Psoas muscle (tissue), 8 donors: ENCODE data around the gene HAP1. TPM values are rescaled to one million over a fixed set of nuclear protein-coding genes. Genes with fewer than 3 reads are reported as not detected.
A peak's percentile ranks its signal among the peaks of the same experiment; 100 is the strongest.

Experiments
- ATAC-seq, 4 donors: fragments of 200-7000 bp; cut with Tn5 transposase; one replicate each; pipeline ENCODE4 v1.9.1; 2020; ENCODE audit warnings: moderate library complexity in 3 of 4, mild to moderate bottlenecking in 2 of 4
- DNase-seq, 2 donors: peaks; one replicate each; pipeline ENCODE4 v3.0.0-alpha.2; 2020
- H3K27ac ChIP-seq: fragments of 200-600 bp; one replicate; pipeline ENCODE4 v1.8.0; 2022
- H3K27me3 ChIP-seq, 3 donors: fragments of 200-600 bp in 1 of 3; one replicate each; pipeline versions ENCODE4 v1.6.1 to v1.8.0; 2013 to 2022; ENCODE audit warnings: low read length in 2 of 3, mild to moderate bottlenecking in 2 of 3, moderate library complexity in 1 of 3; ENCODE audit not compliant: insufficient read depth in 3 of 3
- H3K36me3 ChIP-seq, 2 donors: fragments of 200-600 bp in 1 of 2; one replicate each; pipeline versions ENCODE4 v1.6.1 to v1.8.0; 2013 to 2022; ENCODE audit warnings: low read depth in 1 of 2, mild to moderate bottlenecking in 1 of 2, moderate library complexity in 1 of 2; ENCODE audit not compliant: insufficient read depth in 1 of 2
- H3K4me1 ChIP-seq: fragments of 200-600 bp; one replicate; pipeline ENCODE4 v1.8.0; 2022
- H3K4me3 ChIP-seq: fragments of 200-600 bp; one replicate; pipeline ENCODE4 v1.8.0; 2022; ENCODE audit warnings: mild to moderate bottlenecking
- H3K9me3 ChIP-seq: fragments of 200-600 bp; one replicate; pipeline ENCODE4 v1.8.0; 2022
- WGBS, 3 donors: extraction: QIAGEN DNeasy Blood & Tissue Kit; methylation state at CpG; one replicate each; pipeline versions ENCODE4 v1.1.6 to v1.1.7; 2013; 5-methylcytosine and 5-hydroxymethylcytosine counted together
- intact Hi-C, 2 donors: fragments of 100-400 bp; cut with DNase I; formaldehyde crosslinking; loops; one replicate each; pipeline versions ENCODE4 v1.11.0 to v1.14.2; 2022
- polyA plus RNA-seq, 3 donors: library from polyadenylated mRNA; stranded (reverse); fragments of 200-250 nt; gene quantifications; one replicate each; pipeline ENCODE4 v1.2.3, GENCODE V29; 2013
- total RNA-seq, 4 donors: library from RNA; stranded (reverse); fragmentation: NEBNext Ultra II Directional in 2 of 4; extraction: Animal tissue kit (Norgen Biotek cat#: 25700) in 2 of 4; gene quantifications; one replicate each; pipeline versions ENCODE4 v1.2.1 to v1.2.4, GENCODE V29; 2021 to 2023
- TF ChIP-seq, protein P1 (sequence below): fragments of 200-600 bp; IDR thresholded peaks from one replicate; pipeline ENCODE4 v1.8.0; 2022; ENCODE audit warnings: antibody characterized with exemption
- donor health status: healthy with polysubstance abuse.
- donor health status: DM: no; HTN: no; CAD: no; lungs with moderate emphysema.
- donor health status: Bipolar disorder and iron deficiency.
- donor health status: healthy.
- donor health status: DM: yes; HTN: yes; CAD: no.
- donor health status: DM: no; HTN: no; CAD: no.
- donor health status: DM: no; HTN: no; CAD: no.
- donor health status: DM: yes; HTN: yes; CAD: no.

The HAP1 gene
- total and polyA plus RNA-seq, 7 donors = under 0.01 to 0.14 (median 0.03) TPM; not detected in 2

- H3K4me3 ChIP-seq = peak overlapping the region; percentile 65
- ATAC-seq (peak in 2 of 4 donors; percentile 6 to 29), DNase-seq (no peak)
- TF ChIP-seq, protein P1, sequence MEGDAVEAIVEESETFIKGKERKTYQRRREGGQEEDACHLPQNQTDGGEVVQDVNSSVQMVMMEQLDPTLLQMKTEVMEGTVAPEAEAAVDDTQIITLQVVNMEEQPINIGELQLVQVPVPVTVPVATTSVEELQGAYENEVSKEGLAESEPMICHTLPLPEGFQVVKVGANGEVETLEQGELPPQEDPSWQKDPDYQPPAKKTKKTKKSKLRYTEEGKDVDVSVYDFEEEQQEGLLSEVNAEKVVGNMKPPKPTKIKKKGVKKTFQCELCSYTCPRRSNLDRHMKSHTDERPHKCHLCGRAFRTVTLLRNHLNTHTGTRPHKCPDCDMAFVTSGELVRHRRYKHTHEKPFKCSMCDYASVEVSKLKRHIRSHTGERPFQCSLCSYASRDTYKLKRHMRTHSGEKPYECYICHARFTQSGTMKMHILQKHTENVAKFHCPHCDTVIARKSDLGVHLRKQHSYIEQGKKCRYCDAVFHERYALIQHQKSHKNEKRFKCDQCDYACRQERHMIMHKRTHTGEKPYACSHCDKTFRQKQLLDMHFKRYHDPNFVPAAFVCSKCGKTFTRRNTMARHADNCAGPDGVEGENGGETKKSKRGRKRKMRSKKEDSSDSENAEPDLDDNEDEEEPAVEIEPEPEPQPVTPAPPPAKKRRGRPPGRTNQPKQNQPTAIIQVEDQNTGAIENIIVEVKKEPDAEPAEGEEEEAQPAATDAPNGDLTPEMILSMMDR = no peak
- no peaks in the 10 kb centered on the region for H3K36me3 ChIP-seq
- no peak overlapping the region for H3K27ac ChIP-seq
- H3K9me3 ChIP-seq = no peaks in the 10 kb centered on the region
- H3K27me3 ChIP-seq = peaks cover 0 to 57% (median 11%) of the 10 kb centered on the region in 3 donors
- peaks cover 19% of the 10 kb centered on the region for H3K4me1 ChIP-seq
- intact Hi-C loops = loop anchor here in 1 of 2 donors (10.0 kb wide), 1 partner anchor 150 kb away; no protein-coding TSS in a partner anchor
- WGBS, 3 donors = 2 to 3% (median 2%) methylated on average over 23 of the region's 23 CpGs
Measured at GRCh38 chr17:41734949-41735313, 488 bp upstream of the HAP1 start.

DNA sequence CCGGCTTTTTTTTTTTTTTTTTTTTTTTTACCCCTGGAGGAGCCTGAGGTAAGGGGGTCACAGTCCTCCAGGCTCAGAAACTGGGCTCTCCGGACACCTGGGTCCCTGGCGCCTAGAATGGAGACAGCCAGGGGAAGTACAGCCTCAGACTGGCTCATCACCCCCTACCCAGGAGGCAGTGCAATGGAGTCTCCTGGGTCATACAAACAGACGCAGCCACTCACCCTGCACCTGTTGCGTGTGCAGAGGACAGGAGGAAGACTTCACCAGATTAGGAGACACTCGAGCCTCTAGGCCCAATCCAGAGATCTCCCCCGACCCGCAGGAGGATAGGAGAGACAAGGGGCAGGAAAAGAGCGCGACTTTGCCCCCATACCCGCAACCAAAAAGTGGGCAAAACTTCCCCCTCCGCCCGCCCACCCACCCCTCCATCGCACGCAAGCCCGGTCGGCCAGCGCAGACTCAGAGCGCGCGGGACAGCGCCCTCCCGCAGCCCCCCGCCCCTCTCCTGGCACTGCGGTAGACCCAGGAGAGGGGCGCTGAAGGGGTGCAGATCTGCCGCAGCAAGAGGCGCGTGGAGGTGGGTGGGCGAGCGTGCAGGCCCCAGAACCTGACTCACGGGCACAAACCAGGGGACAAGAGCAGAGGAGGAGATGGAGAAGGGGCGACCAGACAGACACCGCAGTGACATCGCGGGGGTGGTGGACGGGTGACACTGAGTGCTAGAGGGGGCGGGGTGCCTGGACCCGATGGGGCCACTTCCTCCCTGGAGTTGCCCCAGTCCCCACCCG is 900 bp downstream of the HAP1 start:
- ATAC-seq (peak in 1 of 4 donors; percentile 2), DNase-seq (no peak)
- Histone ChIP-seq H3K36me3 (no peaks in the 10 kb centered on the region), H3K4me3 (peak overlapping the region; percentile 65), H3K27ac (no peak overlapping the region), H3K9me3 (no peaks in the 10 kb centered on the region), H3K27me3 (peaks cover 0 to 57% (median 10%) of the 10 kb centered on the region in 3 donors), H3K4me1 (peaks cover 19% of the 10 kb centered on the region)
- TF ChIP-seq, protein P1 = no peak
- 14 to 20% (median 15%) methylated on average over 31 to 40 of the region's 40 CpGs for WGBS, 3 donors
- intact Hi-C loops = loop anchor here in 1 of 2 donors (10.0 kb wide), 1 partner anchor 151 kb away; no protein-coding TSS in a partner anchor

GRCh38 chr17:41731836-41732235 is 2.6 kb downstream of the HAP1 start:
- ATAC-seq = no peak
- H3K36me3 ChIP-seq = no peaks in the 10 kb centered on the region
- H3K4me1 ChIP-seq = peaks cover 15% of the 10 kb centered on the region
- H3K27me3 ChIP-seq = peaks cover 0 to 48% (median 10%) of the 10 kb centered on the region in 3 donors
- no peak for DNase-seq
- H3K4me3 ChIP-seq = no peak overlapping the region
- intact Hi-C loops = loop anchor here in 1 of 2 donors (10.0 kb wide), 1 partner anchor 153 kb away; no protein-coding TSS in a partner anchor
- TF ChIP-seq, protein P1 = no peak
- H3K27ac ChIP-seq = no peak overlapping the region
- 41 to 75% (median 71%) methylated on average over 2 to 3 of the region's 3 CpGs for WGBS, 3 donors
- H3K9me3 ChIP-seq = no peaks in the 10 kb centered on the region

DNA sequence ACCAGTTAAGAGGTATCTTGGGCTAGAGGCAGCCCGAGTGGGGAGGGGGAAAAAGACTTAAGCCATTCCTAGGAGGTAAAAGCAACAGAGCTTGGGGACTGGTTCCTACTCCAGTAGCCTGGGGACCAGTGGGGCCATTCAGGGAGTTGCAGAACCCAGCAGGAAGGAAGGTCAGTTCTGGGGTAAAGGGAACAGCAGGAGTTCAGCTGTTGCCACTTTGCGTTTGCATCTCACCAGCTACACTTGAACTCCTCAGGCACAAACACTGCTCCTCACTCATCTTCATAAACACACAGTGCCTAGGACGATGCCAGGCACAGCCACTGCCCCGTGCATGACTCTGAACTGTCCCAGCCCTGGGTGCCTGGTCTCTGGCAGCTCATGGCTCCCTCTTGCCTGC is 4.0 kb downstream of the HAP1 start:
- intact Hi-C loops = loop anchor here in 1 of 2 donors (10.0 kb wide), 1 partner anchor 154 kb away; no protein-coding TSS in a partner anchor
- DNase-seq (no peak), ATAC-seq (no peak)
- peaks cover 0 to 35% (median 10%) of the 10 kb centered on the region in 3 donors for H3K27me3 ChIP-seq
- peaks cover 15% of the 10 kb centered on the region for H3K4me1 ChIP-seq
- H3K36me3 ChIP-seq = no peaks in the 10 kb centered on the region
- WGBS, 3 donors = 40 to 44% (median 43%) methylated on average over 4 of the region's 4 CpGs
- no peaks in the 10 kb centered on the region for H3K9me3 ChIP-seq
- no peak overlapping the region for H3K27ac ChIP-seq
- TF ChIP-seq, protein P1 = no peak
- H3K4me3 ChIP-seq = no peak overlapping the region
